Cardiac fibroblast (primary cell): ENCODE data around the gene COMT.
"Not testable (repeated sequence)": the region's sequence is repeated elsewhere in the genome, so short reads cannot be mapped to it uniquely, and the experiment has no call there.

Source experiments
- DNase-seq, 2 donors: peaks; one replicate each; pipeline versions ENCODE4 v3.0.0 to v3.0.0-alpha.2; 2010; ENCODE audit warnings: low read depth in 2 of 2
- H3K4me3 ChIP-seq, 2 donors: replicated peaks in 1 of 2; 1 replicate in 1 of 2; 2 replicates in 1 of 2; pipeline ENCODE4 v1.5.1; 2011; ENCODE audit warnings: low read depth in 2 of 2, low read length in 2 of 2, mild to moderate bottlenecking in 2 of 2, moderate library complexity in 1 of 2
- TF ChIP-seq, protein P1 (sequence below): IDR thresholded peaks from one replicate; pipeline ENCODE4 v1.5.1; 2011; ENCODE audit warnings: low read depth, mild to moderate bottlenecking, low read length, inconsistent platforms

The COMT gene

DNA sequence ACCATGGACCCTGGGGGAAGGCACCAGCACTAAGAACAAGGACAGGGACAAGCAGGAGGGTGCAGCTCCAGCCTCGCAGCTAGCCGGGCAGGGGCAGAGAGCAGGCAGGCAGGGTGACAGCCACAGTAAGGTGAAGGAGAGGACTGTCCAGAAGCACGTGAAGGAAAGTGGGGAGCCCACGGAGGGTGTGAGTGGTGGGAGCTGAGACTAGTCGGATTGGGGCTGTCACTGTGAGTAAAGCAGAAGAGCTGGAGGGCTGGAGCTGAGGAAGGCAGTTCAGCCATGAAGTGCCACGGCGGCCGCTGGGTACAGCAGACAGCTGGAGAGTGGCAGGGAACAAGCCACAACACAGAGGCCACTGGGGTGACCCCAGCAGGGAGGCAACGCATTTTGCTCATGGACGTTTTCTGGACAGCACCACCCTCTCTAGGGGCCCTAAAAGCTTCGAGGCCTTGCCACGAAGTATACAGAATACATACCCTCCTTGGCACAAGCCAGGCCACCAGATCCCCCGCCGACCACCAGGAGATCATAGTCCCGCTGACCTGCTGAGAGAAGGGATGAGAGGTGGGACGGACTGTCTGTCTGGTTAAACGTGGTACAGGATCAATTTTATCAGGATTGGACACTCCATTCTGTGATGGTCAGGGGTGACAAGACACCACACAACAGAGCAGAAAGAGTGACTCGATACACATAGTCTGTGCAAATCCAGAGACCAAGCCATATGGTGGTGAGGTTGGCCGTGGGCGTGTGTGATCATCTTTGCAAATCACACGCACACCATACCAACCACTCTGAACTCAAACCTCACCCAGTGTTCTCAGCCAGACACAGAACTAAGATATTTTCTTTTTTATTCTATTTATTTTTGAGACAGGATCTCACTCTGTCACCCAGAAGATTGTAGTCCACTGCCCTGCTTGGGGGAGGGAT lies 10.8 kb upstream of the COMT start:
- no peak overlapping the region for H3K4me3 ChIP-seq
- TF ChIP-seq, protein P1, sequence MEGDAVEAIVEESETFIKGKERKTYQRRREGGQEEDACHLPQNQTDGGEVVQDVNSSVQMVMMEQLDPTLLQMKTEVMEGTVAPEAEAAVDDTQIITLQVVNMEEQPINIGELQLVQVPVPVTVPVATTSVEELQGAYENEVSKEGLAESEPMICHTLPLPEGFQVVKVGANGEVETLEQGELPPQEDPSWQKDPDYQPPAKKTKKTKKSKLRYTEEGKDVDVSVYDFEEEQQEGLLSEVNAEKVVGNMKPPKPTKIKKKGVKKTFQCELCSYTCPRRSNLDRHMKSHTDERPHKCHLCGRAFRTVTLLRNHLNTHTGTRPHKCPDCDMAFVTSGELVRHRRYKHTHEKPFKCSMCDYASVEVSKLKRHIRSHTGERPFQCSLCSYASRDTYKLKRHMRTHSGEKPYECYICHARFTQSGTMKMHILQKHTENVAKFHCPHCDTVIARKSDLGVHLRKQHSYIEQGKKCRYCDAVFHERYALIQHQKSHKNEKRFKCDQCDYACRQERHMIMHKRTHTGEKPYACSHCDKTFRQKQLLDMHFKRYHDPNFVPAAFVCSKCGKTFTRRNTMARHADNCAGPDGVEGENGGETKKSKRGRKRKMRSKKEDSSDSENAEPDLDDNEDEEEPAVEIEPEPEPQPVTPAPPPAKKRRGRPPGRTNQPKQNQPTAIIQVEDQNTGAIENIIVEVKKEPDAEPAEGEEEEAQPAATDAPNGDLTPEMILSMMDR: no peak
- no peak for DNase-seq

DNA sequence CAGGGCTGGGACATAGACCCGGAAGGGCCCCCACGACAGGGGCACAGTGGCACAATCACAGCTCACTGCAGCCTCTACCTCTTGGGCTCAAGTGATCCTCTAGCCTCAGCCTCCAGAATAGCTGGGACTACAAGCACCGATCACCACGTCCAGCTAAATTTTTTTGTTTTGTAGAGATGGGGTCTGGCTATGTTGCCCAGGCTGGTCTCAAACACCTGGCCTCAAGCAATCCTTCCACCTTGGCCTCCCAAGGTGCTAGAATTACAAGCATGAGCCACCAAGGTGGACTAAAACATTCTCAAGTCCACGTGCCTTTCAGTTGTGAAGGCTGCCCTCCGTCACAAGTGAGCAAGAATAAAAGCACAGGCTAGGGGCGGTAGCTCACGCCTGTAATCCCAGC lies 10.1 kb upstream of the COMT start:
- DNase-seq: no peak
- TF ChIP-seq, protein P1: no peak
- H3K4me3 ChIP-seq: no peak overlapping the region

DNA sequence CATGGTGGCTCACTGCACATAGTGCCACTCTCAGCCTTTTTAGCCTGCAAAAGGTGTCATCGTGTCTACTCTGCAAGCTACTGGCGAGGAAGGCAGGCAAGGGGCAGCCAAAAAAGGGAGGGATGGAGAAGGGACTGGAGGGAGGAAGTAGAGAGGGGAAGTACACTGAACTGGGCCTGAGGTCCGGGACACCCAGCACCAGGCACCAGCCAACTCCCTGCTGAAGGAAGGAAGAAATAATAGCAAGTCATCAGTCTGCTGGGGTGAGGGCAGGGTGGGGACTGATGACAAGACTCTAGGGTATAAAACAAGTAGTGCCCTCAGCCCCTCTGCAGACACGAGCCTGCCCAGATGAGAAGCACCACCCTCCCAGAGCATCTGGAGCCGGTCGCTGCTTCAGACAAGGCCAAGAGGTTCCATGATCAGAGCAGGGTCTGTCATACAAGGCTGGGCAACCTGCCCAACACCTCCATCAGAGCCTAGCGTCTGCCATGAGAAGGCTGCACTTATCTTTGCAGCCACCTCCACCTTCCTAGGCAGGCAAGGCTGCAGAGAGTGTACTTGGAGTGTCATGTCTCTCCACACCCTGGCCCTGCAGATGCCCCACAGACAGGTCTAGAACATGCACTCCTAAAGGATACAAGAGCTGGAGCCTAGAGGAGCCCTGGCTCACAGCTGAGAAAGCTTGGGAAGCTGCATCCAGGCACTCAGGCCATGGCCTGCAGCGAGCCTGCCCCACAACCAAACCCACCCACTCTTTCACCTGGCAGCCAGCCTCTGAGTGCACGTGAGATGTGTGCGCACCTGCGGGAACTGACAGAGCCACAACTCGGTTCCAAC lies 9.0 kb upstream of the COMT start:
- DNase-seq: no peak
- TF ChIP-seq, protein P1: no peak
- no peak overlapping the region for H3K4me3 ChIP-seq

DNA sequence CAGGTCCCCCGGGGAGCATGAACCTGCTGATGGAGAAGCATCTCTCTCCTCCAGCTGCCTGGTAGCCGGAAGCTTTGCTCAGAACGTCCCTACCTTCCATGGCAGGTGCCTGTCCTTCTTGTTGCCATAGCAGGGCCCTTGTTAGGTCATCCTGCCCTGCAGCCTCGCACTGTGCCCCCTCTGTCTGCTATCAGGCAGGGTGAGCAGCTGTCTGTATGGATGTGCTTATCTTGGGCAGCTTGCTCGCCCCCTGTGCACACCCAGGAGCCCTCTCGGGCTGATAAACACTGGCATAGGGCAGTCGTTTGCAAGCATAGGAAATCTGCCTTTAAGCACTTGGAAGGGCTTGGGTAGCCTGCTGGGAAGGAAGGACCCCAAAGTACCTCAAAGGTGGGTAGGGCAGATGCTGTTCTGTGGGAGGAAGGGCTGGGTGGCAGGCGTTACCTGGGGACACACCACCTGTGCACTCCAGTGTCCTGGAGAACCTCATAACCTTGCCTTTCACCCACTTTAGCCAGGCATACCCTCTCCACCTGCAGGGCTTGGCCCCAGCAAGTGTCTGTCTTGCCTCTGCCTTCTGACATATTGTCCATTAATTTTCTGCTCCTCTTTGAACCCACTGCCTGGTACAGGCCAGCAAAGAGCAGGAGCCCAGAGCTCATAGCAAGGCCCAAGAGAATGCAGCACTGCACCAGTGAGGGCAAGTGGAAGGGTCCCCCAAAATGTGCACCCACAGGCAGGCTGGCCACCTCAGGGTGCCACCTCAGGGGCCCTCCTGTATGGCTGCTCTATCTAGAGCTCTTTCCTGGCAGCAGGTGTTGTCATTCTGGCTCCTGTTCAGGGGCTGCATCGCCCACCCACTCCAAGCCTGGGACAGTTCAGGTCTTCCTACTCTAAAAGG lies 8.0 kb upstream of the COMT start:
- DNase-seq: no peak
- H3K4me3 ChIP-seq: no peak overlapping the region
- TF ChIP-seq, protein P1: no peak

DNA sequence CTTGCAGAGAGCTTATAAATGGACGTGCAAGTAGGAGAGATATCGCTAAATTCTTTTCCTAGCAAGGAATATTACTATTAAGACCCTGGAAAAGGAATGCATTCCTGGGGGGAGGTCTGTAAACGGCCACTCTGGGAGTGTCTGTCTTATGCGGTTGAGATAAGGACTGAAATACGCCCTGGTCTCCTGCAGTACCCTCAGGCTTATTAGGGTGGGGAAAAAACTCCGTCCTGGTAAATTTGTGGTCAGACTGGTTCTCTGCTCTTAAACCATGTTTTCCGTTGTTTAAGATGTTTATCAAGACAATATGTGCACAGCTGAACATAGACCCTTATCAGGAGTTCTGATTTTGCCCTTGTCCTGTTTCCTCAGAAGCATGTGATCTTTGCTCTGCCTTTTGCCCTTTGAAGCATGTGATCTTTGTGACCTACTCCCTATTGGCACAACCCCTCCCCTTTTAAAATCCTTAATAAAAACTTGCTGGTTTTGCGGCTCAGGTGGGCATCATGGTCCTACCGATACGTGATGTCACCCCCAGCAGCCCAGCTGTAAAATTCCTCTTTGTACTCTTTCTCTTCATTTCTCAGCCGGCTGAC lies 6.4 kb upstream of the COMT start:
- DNase-seq, H3K4me3 ChIP-seq: not testable (repeated sequence)

DNA sequence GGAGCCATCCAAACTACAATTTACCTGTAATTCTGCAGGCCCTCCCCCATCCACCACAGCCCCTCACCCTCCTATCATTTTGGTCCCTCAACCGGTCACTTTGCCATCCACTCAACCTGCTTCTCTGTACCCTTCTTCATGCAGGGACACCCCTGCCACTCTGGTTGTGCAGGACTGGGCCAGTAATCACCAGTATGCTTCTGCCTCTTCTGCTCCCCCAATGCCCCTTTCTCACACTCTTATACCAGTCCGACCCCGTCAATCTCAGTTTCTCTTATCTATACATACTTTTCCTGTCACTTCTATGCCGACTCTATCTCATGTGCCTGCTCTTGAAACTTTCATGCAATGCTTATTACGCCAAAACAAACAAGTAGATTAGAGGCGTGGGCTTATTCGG lies 5.1 kb upstream of the COMT start:
- no peak overlapping the region for H3K4me3 ChIP-seq
- TF ChIP-seq, protein P1: no peak
- no peak for DNase-seq
